D721Med (cell line): ENCODE data around the gene KCNB1.

Source experiments
- DNase-seq: peaks from one replicate; pipeline ENCODE4 v3.0.0; 2011; ENCODE audit warnings: low spot score; ENCODE audit not compliant: insufficient read length
- FAIRE-seq: peaks from 2 replicates; lab custom pipeline; 2011; peaks lifted over from hg19 to GRCh38; lab: Jason Lieb, UNC
- TF ChIP-seq, protein P1 (sequence below): IDR thresholded peaks from 2 replicates; pipeline ENCODE4 v1.5.1; 2012; ENCODE audit warnings: mild to moderate bottlenecking, control low read depth; ENCODE audit not compliant: insufficient read depth; ENCODE audit errors: missing control alignments

KCNB1 gene

DNA sequence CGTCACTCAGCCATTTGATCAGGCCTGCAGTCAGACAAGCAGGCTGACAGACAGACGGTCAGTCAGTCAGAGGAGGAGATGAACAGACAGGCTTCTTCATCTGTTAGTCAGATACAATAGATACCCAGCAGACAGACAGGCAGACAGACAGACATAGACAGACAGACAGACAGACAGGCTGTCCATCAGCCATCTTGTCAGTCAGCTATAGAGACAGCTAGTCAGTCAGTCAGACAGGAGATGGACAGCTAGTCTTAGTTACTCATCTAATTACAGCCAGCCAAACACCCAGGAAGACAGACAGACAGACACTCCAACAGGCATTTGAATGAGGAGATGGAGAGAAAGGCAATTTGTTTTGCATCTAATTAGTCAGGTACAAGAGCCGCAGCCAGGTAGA lies 36.4 kb downstream of the KCNB1 start:
- TF ChIP-seq, protein P1, sequence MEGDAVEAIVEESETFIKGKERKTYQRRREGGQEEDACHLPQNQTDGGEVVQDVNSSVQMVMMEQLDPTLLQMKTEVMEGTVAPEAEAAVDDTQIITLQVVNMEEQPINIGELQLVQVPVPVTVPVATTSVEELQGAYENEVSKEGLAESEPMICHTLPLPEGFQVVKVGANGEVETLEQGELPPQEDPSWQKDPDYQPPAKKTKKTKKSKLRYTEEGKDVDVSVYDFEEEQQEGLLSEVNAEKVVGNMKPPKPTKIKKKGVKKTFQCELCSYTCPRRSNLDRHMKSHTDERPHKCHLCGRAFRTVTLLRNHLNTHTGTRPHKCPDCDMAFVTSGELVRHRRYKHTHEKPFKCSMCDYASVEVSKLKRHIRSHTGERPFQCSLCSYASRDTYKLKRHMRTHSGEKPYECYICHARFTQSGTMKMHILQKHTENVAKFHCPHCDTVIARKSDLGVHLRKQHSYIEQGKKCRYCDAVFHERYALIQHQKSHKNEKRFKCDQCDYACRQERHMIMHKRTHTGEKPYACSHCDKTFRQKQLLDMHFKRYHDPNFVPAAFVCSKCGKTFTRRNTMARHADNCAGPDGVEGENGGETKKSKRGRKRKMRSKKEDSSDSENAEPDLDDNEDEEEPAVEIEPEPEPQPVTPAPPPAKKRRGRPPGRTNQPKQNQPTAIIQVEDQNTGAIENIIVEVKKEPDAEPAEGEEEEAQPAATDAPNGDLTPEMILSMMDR = no peak
- DNase-seq (no peak), FAIRE-seq (no peak)

DNA sequence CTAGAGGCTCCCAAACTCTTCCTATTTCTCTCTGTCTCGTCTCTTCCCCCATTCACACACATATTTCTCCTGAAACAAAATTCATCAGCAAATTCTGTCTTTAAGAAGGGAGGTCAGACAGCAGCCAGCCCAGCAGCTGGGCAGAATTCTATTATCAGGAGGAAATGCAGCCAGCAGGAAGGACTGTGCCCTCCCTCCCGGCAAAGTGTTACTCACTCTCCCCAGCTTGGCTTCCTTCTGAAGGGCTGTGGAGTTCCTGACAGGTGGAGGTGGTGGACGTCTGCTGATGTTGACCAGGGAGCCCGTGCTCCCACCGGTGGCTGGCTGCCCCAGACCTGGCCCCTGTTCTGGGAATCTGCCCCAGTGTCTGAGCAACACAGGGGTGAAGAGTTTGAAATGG lies 37.3 kb downstream of the KCNB1 start:
- FAIRE-seq = no peak
- no peak for DNase-seq
- TF ChIP-seq, protein P1 = no peak

DNA sequence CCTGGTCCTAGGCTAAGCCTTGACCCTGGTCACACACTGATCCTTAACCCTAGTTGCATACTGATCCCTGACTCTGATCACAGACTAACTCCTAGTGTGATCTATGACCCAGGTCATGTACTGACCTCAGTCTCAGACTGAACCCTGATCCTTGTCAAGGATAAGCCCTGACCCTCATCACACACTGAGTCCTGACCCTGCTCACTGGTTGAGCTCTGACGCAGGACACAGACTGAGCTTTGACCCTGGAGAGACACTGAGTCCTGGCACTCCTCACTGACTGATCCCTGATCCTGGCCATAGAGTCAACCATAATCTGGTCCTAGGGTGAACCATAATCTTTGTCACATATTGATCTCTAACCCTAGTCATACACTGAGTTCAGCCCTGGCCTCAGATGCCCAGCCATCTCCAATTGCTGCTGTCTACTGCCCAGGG lies 37.9 kb downstream of the KCNB1 start:
- TF ChIP-seq, protein P1 = no peak
- DNase-seq (no peak), FAIRE-seq (no peak)

DNA sequence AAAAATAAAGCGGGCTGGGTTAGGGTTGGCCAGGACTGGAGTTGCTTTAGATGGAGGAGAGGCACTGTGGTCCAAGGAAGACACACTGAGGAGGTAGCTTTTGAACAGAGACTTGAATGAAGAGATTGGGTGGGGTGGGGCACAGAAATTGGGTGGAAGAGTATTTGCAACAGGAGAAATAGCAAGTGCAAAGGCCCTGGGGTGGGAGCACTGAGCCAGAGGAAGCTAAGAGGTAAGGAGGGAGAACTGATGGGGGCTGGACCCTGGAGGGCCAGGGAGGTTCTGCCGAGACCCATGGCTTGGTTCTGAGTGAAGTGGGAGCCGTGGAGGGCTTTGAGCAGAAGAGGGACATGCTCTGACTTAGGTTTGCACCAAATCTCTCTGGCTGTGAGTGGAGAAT lies 45.4 kb downstream of the KCNB1 start:
- TF ChIP-seq, protein P1 = no peak
- no peak for DNase-seq
- no peak for FAIRE-seq

DNA sequence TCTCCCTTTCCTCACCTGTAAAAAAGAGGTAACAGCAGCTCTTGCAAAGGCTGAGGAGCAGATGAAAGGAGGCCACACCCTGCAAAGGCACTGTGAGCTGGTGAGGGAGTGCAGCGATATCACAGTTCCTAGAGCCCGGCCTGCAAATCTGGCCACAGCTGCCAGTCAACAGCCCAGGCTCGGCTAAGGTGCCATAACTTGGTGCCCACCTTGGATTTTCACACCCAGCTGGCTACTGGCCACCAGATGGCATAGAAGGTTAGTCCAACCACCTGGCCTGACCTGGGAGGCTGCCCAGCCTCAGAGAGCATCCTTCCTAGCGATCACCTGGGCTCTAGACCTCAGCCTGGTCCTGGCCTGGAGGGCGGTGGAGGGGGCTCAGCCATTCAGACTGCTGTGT lies 46.8 kb downstream of the KCNB1 start:
- FAIRE-seq = no peak
- TF ChIP-seq, protein P1 = peak; percentile 8
- no peak for DNase-seq

DNA sequence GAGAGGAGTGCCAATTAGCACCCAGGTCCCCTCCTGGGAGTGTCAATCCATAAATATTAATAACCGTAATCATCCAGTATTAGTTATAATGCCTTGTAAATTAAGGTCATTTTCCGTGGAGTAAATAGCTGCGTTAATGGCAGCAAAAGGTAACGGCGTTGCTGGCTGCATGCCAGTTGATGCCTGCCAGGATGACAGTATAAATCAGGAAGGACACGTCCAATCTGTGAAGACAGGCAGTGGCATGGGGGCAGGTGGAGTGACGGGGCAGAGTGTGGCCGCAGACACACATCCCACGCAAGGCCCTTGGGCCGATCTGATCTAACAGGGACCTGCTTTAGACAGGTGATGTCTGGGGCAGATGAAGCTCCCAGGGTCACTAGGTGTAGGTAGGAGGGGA lies 49.1 kb downstream of the KCNB1 start:
- FAIRE-seq = no peak
- TF ChIP-seq, protein P1 = no peak
- no peak for DNase-seq

DNA sequence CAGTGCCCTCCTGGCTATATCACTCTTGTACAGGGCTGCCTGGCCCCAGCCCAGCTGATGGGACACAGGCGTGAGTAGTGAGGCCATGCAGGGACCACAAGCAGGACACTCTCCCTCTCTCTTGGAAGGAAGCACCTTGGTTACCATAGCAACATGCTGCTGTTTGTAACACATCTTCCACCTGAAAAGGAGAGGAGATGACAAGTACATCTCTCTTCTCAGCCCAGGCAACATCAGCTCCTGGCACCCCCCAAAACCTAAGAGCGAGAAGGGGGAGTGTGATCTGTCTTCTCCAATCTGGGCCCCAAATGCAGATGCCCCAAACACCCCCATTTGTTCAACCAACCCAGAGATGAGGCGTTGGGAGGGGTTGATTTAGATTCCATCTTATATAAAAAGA lies 49.9 kb downstream of the KCNB1 start:
- no peak for FAIRE-seq
- no peak for DNase-seq
- TF ChIP-seq, protein P1 = no peak
